Tibial nerve (tissue), 4 donors: Measurements from ENCODE around the gene SLC5A6.

Experiments used
- CTCF ChIP-seq, 5 experiments: fragments of 200-600 bp in 3 of 5; fragments of 450-650 bp in 2 of 5; sonication (generic) in 3 of 5; IDR thresholded peaks; one replicate each; pipeline ENCODE4 v1.5.1; 2016 to 2019; ENCODE audit warnings: antibody characterized with exemption in 5 of 5, mild to moderate bottlenecking in 3 of 5, moderate library complexity in 2 of 5
- EP300 ChIP-seq, 2 donors: sonication (generic); formaldehyde crosslinking; IDR thresholded peaks; one replicate each; pipeline ENCODE4 v1.6.1; 2017; ENCODE audit warnings: antibody characterized with exemption in 2 of 2, mild to moderate bottlenecking in 1 of 2
- POLR2A ChIP-seq, 2 donors: fragments of 450-650 bp; IDR thresholded peaks; one replicate each; pipeline ENCODE4 v1.6.1; 2017; ENCODE audit warnings: antibody characterized with exemption in 2 of 2, mild to moderate bottlenecking in 2 of 2, moderate library complexity in 2 of 2

- TF ChIP-seq CTCF (IDR thresholded peaks at IDR 0.05) (no peak), POLR2A (IDR thresholded peaks at IDR 0.05) (no peak), EP300 (IDR thresholded peaks at IDR 0.05) (no peak)
Measured at GRCh38 chr2:27154488-27154887, 57.6 kb downstream of the SLC5A6 start.
